HG03565 (cell line): Measurements from ENCODE around the gene ALKAL2.

ENCODE experiments used
- ATAC-seq: cut with Tn5 transposase; IDR thresholded peaks from one replicate; pipeline ENCODE4 v1.9.1; 2021; ENCODE audit warnings: mild to moderate bottlenecking, moderate library complexity; ENCODE audit not compliant: unreplicated experiment

ALKAL2 gene

DNA sequence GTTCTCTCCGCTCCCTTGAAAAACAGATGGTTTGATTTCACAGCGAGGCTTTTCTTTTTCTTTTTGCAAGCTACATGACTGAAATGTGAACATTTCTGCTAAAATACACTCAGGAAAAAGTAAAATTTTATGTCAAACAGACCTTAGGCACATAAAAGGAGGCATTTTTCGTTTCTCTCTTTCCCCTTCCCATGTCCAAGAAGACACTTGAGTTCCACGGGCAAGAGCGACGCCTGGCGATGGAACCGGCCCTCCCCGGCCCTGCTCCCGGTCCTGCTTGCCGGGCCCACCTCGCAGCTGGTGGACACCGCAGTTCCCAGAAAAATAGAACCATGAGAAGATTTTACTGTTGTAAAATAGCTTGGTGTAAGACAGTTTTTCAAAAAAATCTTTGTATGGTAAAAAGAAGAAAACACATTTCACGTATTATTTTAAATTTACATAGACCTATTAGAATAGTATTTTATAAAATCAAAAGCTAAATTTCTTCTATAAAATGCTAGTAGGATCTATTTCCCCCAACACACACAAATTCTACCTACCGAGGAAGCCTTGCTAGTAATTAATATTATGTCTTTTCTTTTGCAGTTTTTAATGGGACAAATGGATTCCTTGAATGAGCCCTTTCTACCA lies 2.3 kb upstream of the ALKAL2 start:
- ATAC-seq, result no peak

- no peak for ATAC-seq
Observed at GRCh38 chr2:289362-290089, 1.6 kb upstream of the ALKAL2 start.

DNA sequence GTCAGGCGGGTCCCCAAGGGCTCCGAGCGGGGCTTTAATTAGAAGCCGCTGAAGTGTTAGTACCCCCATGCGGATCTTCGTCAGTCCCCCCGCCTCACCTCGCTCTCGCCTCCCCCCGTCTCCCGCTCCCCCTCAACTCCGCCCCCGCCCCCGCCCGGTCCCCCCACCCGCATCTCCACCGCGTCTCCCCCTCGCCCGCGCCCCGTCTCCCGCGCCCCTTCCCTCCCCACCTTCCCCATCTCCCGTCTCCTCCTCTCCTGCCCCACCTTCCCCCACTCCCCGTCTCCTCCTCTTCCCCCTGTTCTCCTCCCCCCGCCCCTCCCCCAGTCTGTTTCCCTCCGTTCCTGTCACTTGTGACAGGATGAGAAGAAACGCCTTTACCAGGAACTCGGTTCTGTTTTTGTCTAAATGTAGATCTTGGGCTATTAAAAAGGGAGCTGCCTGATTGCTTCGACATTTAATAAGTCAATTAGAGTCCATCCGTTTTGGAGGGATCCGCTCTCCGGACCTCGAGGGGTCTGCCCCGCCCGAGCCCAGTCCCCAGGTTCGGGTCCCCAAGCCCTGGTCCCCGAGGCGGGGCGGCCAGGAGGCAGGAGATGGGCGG lies 969 bp upstream of the ALKAL2 start:
- ATAC-seq, result no peak

- ATAC-seq, result no peak
Observed at GRCh38 chr2:287471-287885, 413 bp downstream of the ALKAL2 start.

DNA sequence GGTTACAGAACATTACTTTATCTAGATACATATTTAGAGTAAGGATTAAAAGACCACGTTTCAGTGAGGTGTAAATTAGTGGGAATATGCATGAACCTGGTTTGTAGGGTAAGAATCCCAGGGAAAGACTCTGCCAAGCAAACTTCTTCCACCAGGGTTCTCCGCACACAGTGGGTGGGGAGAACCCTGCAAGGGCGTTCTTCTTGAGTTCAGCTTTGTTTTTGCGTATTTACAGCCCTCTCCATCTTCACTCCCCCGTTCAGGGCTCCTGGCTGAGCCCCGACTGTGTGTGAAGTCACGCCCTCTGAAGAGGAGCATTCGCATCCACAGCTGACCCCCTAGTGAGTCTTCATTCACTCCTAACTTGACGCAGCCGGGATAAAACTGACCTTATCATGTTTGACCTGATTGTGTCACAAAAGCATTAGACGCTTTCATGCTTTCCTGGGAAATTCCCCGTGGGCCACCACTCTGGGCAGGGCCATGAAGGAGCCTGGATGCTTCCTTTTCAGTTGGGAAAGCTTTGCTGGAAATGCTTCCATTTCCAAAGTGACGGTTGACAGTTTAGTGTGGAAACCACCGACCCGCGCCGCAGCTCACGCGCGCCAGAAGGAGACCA lies 1.0 kb downstream of the ALKAL2 start:
- no peak for ATAC-seq

DNA sequence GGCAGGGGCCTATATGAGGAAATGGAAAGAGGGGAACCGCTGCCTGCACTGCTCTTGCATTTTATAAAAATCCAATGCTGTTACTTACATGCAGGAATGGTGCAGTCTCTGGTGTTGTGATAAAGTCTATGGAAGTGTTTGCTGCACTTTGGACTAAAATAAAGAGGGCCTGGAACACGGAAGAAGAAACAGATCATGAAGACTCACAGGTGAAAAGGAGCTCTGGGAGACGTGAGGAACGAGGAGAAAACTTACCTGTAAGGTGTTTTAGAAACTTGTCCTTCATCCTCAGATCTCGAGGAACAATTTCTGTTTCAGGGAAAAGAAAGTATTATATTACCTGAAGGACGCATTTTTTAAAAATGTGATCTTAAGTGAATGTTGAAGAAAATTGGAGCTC lies 1.9 kb downstream of the ALKAL2 start:
- no peak for ATAC-seq

- no peak for ATAC-seq
Observed at GRCh38 chr2:285531-285930, 2.4 kb downstream of the ALKAL2 start.

GRCh38 chr2:284896-285492 lies 2.9 kb downstream of the ALKAL2 start:
- ATAC-seq, result no peak

DNA sequence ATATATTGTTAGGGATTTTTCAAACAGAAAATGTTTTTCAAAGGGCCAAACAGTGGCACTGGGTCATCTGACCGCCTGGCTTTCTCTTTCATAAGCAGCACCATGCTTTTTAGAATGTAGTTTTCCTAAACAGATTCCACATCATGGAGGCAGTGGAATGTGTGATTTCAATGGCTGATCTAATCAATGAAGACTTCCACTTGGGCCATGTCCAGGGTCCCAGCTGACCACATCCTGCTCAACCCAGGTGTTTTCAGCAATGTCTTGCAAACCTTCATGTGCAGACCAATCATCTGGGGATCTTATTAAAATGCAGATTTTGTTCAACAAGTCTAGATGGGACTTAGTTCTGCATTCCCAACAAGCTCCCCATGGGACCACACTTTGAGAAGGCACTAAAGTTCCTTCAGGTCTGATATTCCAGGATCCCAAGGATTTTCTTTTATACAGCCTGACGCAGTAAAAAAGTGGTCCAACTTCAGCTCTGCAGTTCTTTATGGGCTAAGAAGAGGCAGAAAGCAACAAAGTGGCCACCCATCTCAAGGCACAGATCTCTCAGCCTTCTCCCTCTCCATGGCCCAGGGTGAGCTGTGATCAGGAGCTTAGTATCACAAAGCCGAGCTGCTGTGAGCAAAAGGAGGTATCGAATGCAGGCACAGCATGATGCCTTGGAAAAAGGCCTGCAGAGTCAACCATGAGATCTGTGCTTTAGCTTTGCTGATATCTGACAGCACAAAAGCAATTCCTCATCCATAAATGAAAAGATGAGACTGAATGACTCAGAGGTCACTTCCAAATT lies 3.7 kb downstream of the ALKAL2 start:
- no peak for ATAC-seq

DNA sequence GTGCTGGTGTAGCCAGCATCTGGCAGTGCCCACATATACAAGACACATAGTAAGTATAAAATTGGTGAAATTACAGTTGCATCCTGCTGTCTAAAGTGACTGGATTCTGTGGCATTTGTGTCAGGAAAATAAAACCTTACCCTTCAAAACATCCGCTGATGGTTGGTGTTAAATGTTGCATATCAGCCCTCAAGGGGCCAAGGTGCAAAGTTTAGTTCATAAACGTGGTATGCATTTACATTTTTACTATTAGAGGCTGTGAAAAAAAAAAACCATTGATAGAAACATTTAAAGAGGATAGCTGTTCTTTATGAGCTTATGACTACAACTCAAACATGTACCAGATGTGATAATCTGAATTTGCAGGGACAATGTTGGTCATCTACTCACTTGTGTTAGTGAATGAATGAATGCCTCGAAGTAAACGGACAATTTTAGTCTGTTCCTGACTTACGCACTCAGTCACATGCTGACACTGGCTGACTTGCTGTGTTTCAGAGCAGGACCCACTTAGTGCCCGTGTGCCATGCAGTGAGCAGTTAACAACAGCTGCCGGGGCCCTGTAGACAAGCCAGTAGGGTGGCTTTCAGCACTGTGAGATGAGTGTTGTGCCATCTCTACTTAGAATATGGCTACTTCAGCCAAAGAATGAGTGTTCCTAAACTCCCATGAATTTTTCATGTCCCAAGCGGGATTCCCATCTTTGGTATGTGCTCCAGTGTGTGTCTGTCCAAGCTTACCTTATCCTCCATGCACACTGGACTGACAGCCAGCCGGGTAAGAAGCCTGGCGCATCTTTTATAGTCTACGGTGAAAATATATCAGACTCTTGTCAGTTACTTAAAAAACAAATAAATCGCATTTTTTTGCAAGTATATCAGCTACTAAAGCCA lies 5.3 kb downstream of the ALKAL2 start:
- no peak for ATAC-seq

GRCh38 chr2:281381-281780 lies 6.5 kb downstream of the ALKAL2 start:
- no peak for ATAC-seq

DNA sequence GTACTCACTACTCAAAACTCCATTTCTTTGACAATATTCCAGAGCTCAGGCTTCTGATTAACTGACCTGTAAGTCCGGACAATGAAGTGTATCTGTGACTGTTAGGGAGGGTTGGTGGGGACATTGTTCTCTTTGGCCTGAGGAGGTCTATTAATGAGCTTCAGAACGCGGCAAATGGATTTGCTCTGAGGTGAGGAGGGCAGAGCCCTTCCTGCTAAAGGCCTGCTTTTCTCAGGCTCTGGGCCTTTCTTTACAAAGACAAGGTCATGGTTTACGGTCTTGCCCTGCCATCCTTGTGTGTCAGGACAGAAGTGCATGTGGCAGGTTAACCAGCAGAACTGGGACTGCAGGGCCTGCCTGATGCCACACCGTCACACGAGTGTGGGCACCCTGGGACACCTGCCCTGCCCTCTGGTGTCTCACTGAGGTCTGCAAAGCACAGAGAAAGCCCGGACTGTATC lies 7.2 kb downstream of the ALKAL2 start:
- ATAC-seq, result no peak

- no peak for ATAC-seq
Observed at GRCh38 chr2:279956-280649, 7.8 kb downstream of the ALKAL2 start.

DNA sequence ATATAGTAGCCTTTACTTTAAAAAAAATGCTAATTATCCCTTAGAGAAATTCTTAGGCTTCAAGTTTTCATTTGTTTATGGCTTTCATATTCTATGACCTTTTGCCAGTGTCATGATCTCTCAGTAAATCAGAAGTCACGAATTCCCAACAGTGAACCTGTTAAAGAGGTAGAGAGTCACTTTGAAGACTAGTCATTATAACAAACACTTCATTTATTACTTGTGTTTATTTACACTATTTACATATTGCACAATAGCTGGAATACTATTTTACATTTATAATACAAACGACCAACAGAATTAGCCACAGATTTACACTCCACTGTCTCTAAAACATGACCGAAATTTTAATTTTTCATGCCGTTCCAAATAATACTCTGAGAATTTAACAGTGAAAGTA lies 8.5 kb downstream of the ALKAL2 start:
- ATAC-seq, result no peak

DNA sequence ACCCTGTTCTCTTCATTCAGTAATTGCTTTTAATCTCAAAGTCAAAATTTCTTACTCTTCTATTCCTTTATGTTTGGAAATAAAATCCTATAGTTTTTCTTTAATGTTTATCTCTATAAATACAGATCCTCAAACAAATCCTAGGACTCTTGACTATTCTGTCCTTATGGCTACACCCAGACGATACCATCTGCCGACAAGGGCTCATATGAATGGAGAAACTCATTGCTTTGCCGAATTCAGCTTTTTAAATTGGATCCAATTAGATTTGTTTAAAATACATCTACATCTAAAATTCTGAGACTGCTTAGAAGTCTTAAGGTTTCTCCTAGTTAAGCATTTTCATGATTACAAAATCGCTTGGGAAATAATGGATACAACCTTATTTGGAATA lies 9.0 kb downstream of the ALKAL2 start:
- ATAC-seq, result no peak

- ATAC-seq, result no peak
Observed at GRCh38 chr2:278312-278926, 9.5 kb downstream of the ALKAL2 start.

GRCh38 chr2:275466-275865 lies 12.4 kb downstream of the ALKAL2 start:
- peak; percentile 97 for ATAC-seq

GRCh38 chr2:274503-274902 lies 13.4 kb downstream of the ALKAL2 start:
- ATAC-seq, result no peak

GRCh38 chr2:273333-273732 lies 14.6 kb downstream of the ALKAL2 start:
- no peak for ATAC-seq
